K562 (cell line): Measurements from ENCODE around the gene ZNF292. TPM values are rescaled to one million over a fixed set of nuclear protein-coding genes. Genes with fewer than 3 reads are reported as not detected.

Source experiments
- ATAC-seq: fragments of 200-7000 bp; cut with Tn5 transposase; 3 replicates; pipeline ENCODE4 v1.9.1; 2020; ENCODE audit warnings: moderate library complexity
- BruUV-seq: library from RNA; stranded (reverse); fragments of 400-500 nt; replicated peaks from 2 replicates; lab custom pipeline; 2021; lab: Mats Ljungman, UMichigan
- CTCF ChIA-PET: fragments of 300-600 bp; formaldehyde crosslinking; extraction: SDS; loops from one replicate; lab custom pipeline; 2021; ENCODE audit warnings: low intra/inter-chr PET ratio; lab: Yijun Ruan, JAX
- POLR2A ChIA-PET: fragments of 300-600, 350-650 bp; sonication (Branson Sonifier 250); formaldehyde crosslinking; extraction: SDS; loops from one replicate; lab custom pipeline; 2021; ENCODE audit warnings: antibody characterized with exemption, inconsistent platforms; lab: Yijun Ruan, JAX
- DNase-seq, 4 experiments: peaks; one replicate each; pipeline versions ENCODE4 v3.0.0 to v3.0.0-alpha.2; 2011 to 2018; ENCODE audit warnings: low spot score in 3 of 4, mixed read lengths in 3 of 4; ENCODE audit errors: extremely low read depth in 1 of 4
- FAIRE-seq: peaks from 2 replicates; lab custom pipeline; 2011; peaks lifted over from hg19 to GRCh38; lab: Jason Lieb, UNC
- H2AFZ ChIP-seq: 2 replicates; pipeline ENCODE4 v1.6.0; 2011; ENCODE audit warnings: low read depth, low read length, control low read depth, inconsistent platforms
- H3K27ac ChIP-seq: fragments of 200-600 bp; 3 replicates; pipeline ENCODE4 v1.8.0; 2011; ENCODE audit warnings: low read depth, mild to moderate bottlenecking, control low read depth, inconsistent platforms, low read length, moderate library complexity, mixed read lengths; ENCODE audit errors: extremely low read depth
- H3K27me3 ChIP-seq, 2 experiments: fragments of 300-600 bp in 1 of 2; 2 replicates in 1 of 2; 3 replicates in 1 of 2; pipeline versions ENCODE4 v1.6.0 to v1.8.0; 2011; ENCODE audit warnings: inconsistent platforms in 2 of 2, low read length in 2 of 2, mild to moderate bottlenecking in 1 of 2, mixed read lengths in 1 of 2, moderate library complexity in 1 of 2; ENCODE audit not compliant: control insufficient read depth in 2 of 2, insufficient read depth in 2 of 2
- H3K36me3 ChIP-seq: fragments of 300-600 bp; 3 replicates; pipeline ENCODE4 v1.8.0; 2011; ENCODE audit warnings: mild to moderate bottlenecking, low read length, inconsistent platforms; ENCODE audit not compliant: control insufficient read depth, insufficient read depth
- H3K4me1 ChIP-seq, 2 experiments: fragments of 200-600 bp in 1 of 2; replicated peaks in 1 of 2; 2 replicates in 1 of 2; 3 replicates in 1 of 2; pipeline versions ENCODE4 v1.5.1 to v1.8.0; 2011; ENCODE audit warnings: inconsistent platforms in 2 of 2, low read length in 2 of 2, mild to moderate bottlenecking in 1 of 2, mixed read lengths in 1 of 2, moderate library complexity in 1 of 2; ENCODE audit not compliant: control insufficient read depth in 2 of 2, insufficient read depth in 2 of 2
- H3K4me2 ChIP-seq: 2 replicates; pipeline ENCODE4 v1.6.1; 2011; ENCODE audit warnings: low read length, control low read depth, inconsistent platforms, mixed read lengths; ENCODE audit not compliant: insufficient read depth
- H3K4me3 ChIP-seq: fragments of 200-600 bp; sonication (generic), shearing (Covaris generic); 2 replicates; pipeline ENCODE4 v1.5.1; 2016; ENCODE audit warnings: control low read depth, inconsistent platforms
- H3K79me2 ChIP-seq: fragments of 200-600 bp; 3 replicates; pipeline ENCODE4 v1.8.0; 2011; ENCODE audit warnings: low read length, inconsistent platforms; ENCODE audit not compliant: control insufficient read depth, insufficient read depth
- H3K9ac ChIP-seq, 2 experiments: 2 replicates each; pipeline versions ENCODE4 v1.6.0 to v1.6.1; 2011; ENCODE audit warnings: low read depth in 2 of 2, low read length in 2 of 2, control low read depth in 1 of 2, inconsistent platforms in 1 of 2, mild to moderate bottlenecking in 1 of 2, mixed read lengths in 1 of 2; ENCODE audit not compliant: insufficient read depth in 1 of 2
- H3K9me1 ChIP-seq: one replicate; pipeline ENCODE4 v1.6.0; 2011; ENCODE audit warnings: inconsistent platforms, mild to moderate bottlenecking, low read length, moderate library complexity; ENCODE audit not compliant: control insufficient read depth, insufficient read depth
- H3K9me3 ChIP-seq: replicated peaks from 2 replicates; pipeline ENCODE4 v1.5.1; 2011; ENCODE audit warnings: low read depth, low read length, inconsistent platforms; ENCODE audit not compliant: control insufficient read depth, insufficient read depth
- H4K20me1 ChIP-seq: replicated peaks from 2 replicates; pipeline ENCODE4 v1.6.1; 2011; ENCODE audit warnings: low read length, inconsistent platforms, mixed read lengths; ENCODE audit not compliant: control insufficient read depth, insufficient read depth
- BCOR ChIP-seq: fragments of 450-650 bp; IDR thresholded peaks from 2 replicates; pipeline ENCODE4 v1.6.1; 2016
- CEBPB ChIP-seq: fragments of 450-650 bp; IDR thresholded peaks from 2 replicates; pipeline ENCODE4 v1.6.1; 2016; ENCODE audit warnings: missing genetic modification characterization, missing compliant biosample characterization
- FUS ChIP-seq: fragments of 200-400 bp; formaldehyde crosslinking; optimal IDR thresholded peaks from 2 replicates; pipeline ENCODE3; 2017; ENCODE audit warnings: low read depth, low read length
- HSF4 ChIP-seq: fragments of 250-450 bp; sonication (Bioruptor Pico); IDR thresholded peaks from 2 replicates; pipeline ENCODE4 v2.1.2; 2022; ENCODE audit warnings: mild to moderate bottlenecking, moderate library complexity, borderline replicate concordance
- MXI1 ChIP-seq: IDR thresholded peaks from 2 replicates; pipeline ENCODE4 v1.6.1; 2011; ENCODE audit warnings: low read depth, mild to moderate bottlenecking, improper control_type of control experiment, low read length
- NEUROD1 ChIP-seq: fragments of 150-350 bp; IDR thresholded peaks from 2 replicates; pipeline ENCODE4 v1.6.1; 2014; ENCODE audit warnings: borderline replicate concordance, low read length, low read depth; ENCODE audit not compliant: partially characterized antibody
- ZEB2 ChIP-seq: fragments of 450-650 bp; IDR thresholded peaks from 2 replicates; pipeline ENCODE4 v1.6.1; 2016
- ZNF282 ChIP-seq: sonication (generic); formaldehyde crosslinking; IDR thresholded peaks from 2 replicates; pipeline ENCODE4 v1.8.1; 2023; ENCODE audit warnings: missing genetic modification reagents
- WGBS: fragments of 100-300 bp; shearing (Covaris generic); methylation state at CpG from one replicate; pipeline ENCODE4 v1.1.6; 2016; ENCODE audit warnings: low coverage, mixed read lengths; ENCODE audit not compliant: insufficient coverage; ENCODE audit errors: missing lambda C conversion rate; 5-methylcytosine and 5-hydroxymethylcytosine counted together
- in situ Hi-C: fragments of 300-500 bp; cut with MboI; formaldehyde crosslinking; loops from 4 replicates; pipeline ENCODE4 v1.15.0; 2018; ENCODE audit warnings: inconsistent platforms, mixed read lengths
- intact Hi-C: fragments of 100-400 bp; cut with micrococcal nuclease; formaldehyde crosslinking; loops from 2 replicates; pipeline ENCODE4 v1.14.2; 2022
- polyA plus RNA-seq, 8 experiments: library from polyadenylated mRNA; depleted of rRNA in 4 of 8; stranded (reverse) in 5 of 8; unstranded in 3 of 8; fragments of >200 nt; fragmentation: Nextera tagmentation in 2 of 8; fragmentation: Illumina TruSeq in 1 of 8; extraction: Ambion mirVana in 2 of 8; extraction: Trizol in 1 of 8; gene quantifications; 2 replicates each; pipeline versions ENCODE4 v1.2.1 to v1.2.3, GENCODE V29; 2011 to 2014; ENCODE audit warnings: inconsistent platforms in 1 of 8, missing spikeins in 1 of 8
- total RNA-seq, 7 experiments: library from RNA; depleted of rRNA in 6 of 7; stranded (reverse); fragments of >200 nt in 6 of 7; fragmentation: Illumina TruSeq in 2 of 7; extraction: Trizol in 2 of 7; gene quantifications; 2 replicates each; pipeline versions ENCODE4 v1.2.1 to v1.2.3, GENCODE V29; 2011 to 2021; ENCODE audit warnings: low replicate concordance in 1 of 7
- TF ChIP-seq, protein P1 (sequence below): fragments of 450-650 bp; conservative IDR thresholded peaks from 2 replicates; pipeline ENCODE4 v1.6.1; 2016; ENCODE audit warnings: missing genetic modification characterization, low read depth, mild to moderate bottlenecking, missing compliant biosample characterization, moderate library complexity
- TF ChIP-seq, protein P2 (sequence below): fragments of 450-650 bp; IDR thresholded peaks from 2 replicates; pipeline ENCODE4 v1.6.1; 2018; ENCODE audit not compliant: partially characterized antibody
- TF ChIP-seq, protein P3 (sequence below): fragments of 450-650 bp; IDR thresholded peaks from 2 replicates; pipeline ENCODE4 v1.6.1; 2016; ENCODE audit warnings: antibody characterized with exemption

ZNF292 gene
- total and polyA plus RNA-seq, 9 of the 15 experiments (the other 6 are each of a cell fraction or from before 2014, with no cell fraction given) = 4.4 to 17.1 (median 12.8) TPM

DNA sequence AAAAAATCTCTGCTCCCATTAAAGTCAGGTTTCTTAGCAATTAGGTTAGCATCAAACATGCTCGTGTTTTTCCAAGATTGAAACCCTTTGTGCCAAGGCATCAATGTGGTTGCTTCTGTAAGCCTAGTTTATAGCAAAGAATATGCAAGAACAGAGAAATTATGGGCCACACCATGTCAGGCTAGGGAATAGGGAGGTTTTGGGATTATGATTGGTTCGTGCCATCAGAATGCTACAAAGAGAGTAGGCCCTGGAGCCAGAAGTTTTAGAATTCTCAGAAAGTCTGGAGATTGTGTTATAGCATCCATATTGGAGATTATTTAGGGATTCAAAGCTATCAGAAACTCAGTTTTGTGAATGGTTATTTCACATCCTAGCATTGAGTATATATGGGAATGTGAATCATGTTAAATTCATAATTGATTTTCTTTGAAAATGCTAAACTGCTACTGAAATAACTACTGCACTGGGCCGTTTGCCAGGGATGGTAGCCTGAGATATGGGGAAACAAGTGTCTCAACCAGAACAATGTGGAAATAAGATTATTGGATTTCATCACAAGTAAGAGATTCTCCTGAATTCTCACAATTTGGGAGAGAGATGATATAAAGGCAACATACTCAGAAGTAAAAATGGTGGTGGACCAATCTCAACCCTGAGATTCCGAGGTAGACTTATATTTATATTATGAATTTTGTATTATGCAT is 45.3 kb downstream of the ZNF292 start:
- H3K4me3 ChIP-seq = no peak overlapping the region
- in situ Hi-C loops = no loop called here
- H3K27me3 ChIP-seq = no peaks in the 10 kb centered on the region
- ChIA-PET CTCF (no interaction called here), POLR2A (no interaction called here)
- intact Hi-C loops = no loop called here
- H3K27ac ChIP-seq = no peak overlapping the region
- H3K36me3 ChIP-seq = no peaks in the 10 kb centered on the region
- H3K9me1 ChIP-seq = no peaks in the 10 kb centered on the region
- WGBS = 70% methylated on average over 4 of the region's 4 CpGs
- BruUV-seq = no TSS peak
- FAIRE-seq = no peak
- H4K20me1 ChIP-seq = no peaks in the 10 kb centered on the region; the same call in 1 of the 2 replicates
- peaks cover 78% of the 10 kb centered on the region for H3K79me2 ChIP-seq
- ATAC-seq = no peak
- no peak overlapping the region for H2AFZ ChIP-seq
- TF ChIP-seq NEUROD1 (no peak), HSF4 (no peak), BCOR (no peak), CEBPB (tag) (peak; percentile 35; the same call in 1 of the 2 replicates), ZEB2 (no peak), ZNF282 (no peak), MXI1 (no peak), FUS (no peak)
- TF ChIP-seq, protein P1, sequence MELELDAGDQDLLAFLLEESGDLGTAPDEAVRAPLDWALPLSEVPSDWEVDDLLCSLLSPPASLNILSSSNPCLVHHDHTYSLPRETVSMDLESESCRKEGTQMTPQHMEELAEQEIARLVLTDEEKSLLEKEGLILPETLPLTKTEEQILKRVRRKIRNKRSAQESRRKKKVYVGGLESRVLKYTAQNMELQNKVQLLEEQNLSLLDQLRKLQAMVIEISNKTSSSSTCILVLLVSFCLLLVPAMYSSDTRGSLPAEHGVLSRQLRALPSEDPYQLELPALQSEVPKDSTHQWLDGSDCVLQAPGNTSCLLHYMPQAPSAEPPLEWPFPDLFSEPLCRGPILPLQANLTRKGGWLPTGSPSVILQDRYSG = no peak
- TF ChIP-seq, protein P2, sequence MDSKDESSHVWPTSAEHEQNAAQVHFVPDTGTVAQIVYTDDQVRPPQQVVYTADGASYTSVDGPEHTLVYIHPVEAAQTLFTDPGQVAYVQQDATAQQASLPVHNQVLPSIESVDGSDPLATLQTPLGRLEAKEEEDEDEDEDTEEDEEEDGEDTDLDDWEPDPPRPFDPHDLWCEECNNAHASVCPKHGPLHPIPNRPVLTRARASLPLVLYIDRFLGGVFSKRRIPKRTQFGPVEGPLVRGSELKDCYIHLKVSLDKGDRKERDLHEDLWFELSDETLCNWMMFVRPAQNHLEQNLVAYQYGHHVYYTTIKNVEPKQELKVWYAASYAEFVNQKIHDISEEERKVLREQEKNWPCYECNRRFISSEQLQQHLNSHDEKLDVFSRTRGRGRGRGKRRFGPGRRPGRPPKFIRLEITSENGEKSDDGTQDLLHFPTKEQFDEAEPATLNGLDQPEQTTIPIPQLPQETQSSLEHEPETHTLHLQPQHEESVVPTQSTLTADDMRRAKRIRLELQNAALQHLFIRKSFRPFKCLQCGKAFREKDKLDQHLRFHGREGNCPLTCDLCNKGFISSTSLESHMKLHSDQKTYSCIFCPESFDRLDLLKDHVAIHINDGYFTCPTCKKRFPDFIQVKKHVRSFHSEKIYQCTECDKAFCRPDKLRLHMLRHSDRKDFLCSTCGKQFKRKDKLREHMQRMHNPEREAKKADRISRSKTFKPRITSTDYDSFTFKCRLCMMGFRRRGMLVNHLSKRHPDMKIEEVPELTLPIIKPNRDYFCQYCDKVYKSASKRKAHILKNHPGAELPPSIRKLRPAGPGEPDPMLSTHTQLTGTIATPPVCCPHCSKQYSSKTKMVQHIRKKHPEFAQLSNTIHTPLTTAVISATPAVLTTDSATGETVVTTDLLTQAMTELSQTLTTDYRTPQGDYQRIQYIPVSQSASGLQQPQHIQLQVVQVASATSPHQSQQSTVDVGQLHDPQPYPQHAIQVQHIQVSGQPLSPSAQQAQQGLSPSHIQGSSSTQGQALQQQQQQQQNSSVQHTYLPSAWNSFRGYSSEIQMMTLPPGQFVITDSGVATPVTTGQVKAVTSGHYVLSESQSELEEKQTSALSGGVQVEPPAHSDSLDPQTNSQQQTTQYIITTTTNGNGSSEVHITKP = peak; percentile 77
- TF ChIP-seq, protein P3, sequence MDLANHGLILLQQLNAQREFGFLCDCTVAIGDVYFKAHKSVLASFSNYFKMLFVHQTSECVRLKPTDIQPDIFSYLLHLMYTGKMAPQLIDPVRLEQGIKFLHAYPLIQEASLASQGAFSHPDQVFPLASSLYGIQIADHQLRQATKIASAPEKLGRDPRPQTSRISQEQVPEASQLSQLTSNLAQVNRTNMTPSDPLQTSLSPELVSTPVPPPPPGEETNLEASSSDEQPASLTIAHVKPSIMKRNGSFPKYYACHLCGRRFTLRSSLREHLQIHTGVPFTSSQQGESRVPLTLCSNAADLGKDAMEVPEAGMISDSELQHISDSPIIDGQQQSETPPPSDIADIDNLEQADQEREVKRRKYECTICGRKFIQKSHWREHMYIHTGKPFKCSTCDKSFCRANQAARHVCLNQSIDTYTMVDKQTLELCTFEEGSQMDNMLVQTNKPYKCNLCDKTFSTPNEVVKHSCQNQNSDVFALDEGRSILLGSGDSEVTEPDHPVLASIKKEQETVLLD = no peak
- H3K9ac ChIP-seq = no peak overlapping the region
- no peak overlapping the region for H3K4me2 ChIP-seq
- H3K4me1 ChIP-seq = 0 out of 5 replicates have a peak, but pooled peaks cover 0 to 2% of the 10 kb centered on the region in 2 experiments
- no peak for DNase-seq
- no peaks in the 10 kb centered on the region for H3K9me3 ChIP-seq
